Trophoblast cell (in vitro differentiated cells and primary cell): Measurements from ENCODE around the gene OR4F17.
"Not testable (repeated sequence)": the region's sequence is repeated elsewhere in the genome, so short reads cannot be mapped to it uniquely, and the experiment has no call there.

ENCODE experiments used
- DNase-seq, 2 donors: peaks; one replicate each; pipeline ENCODE4 v3.0.0-alpha.2; 2016
- H2AFZ ChIP-seq: 2 replicates; pipeline ENCODE4 v1.6.1; 2013; ENCODE audit warnings: low read length, moderate library complexity, mild to moderate bottlenecking; ENCODE audit not compliant: insufficient read depth, poor library complexity
- H2AK5ac ChIP-seq: 2 replicates; pipeline ENCODE4 v1.6.1; 2013; ENCODE audit warnings: mild to moderate bottlenecking, low read length
- H2BK120ac ChIP-seq: 2 replicates; pipeline ENCODE4 v1.6.1; 2013; ENCODE audit warnings: low read length, mild to moderate bottlenecking, moderate library complexity; ENCODE audit not compliant: insufficient read depth, poor library complexity
- H2BK12ac ChIP-seq: 2 replicates; pipeline ENCODE4 v1.6.1; 2013; ENCODE audit warnings: mild to moderate bottlenecking, low read length, moderate library complexity
- H2BK5ac ChIP-seq: 2 replicates; pipeline ENCODE4 v1.6.1; 2013; ENCODE audit warnings: low read length, low read depth, moderate library complexity, mild to moderate bottlenecking; ENCODE audit not compliant: poor library complexity
- H3K14ac ChIP-seq: 2 replicates; pipeline ENCODE4 v1.6.1; 2013; ENCODE audit warnings: mild to moderate bottlenecking, low read length
- H3K18ac ChIP-seq: 2 replicates; pipeline ENCODE4 v1.6.1; 2013; ENCODE audit warnings: mild to moderate bottlenecking, low read length
- H3K23ac ChIP-seq: 2 replicates; pipeline ENCODE4 v1.6.1; 2013; ENCODE audit warnings: low read length
- H3K27ac ChIP-seq: 2 replicates; pipeline ENCODE4 v1.5.1; 2013; ENCODE audit warnings: low read depth, mild to moderate bottlenecking, inconsistent platforms, low read length, moderate library complexity
- H3K27me3 ChIP-seq: 2 replicates; pipeline ENCODE4 v1.6.1; 2013; ENCODE audit warnings: inconsistent platforms, mild to moderate bottlenecking, low read length, moderate library complexity; ENCODE audit not compliant: insufficient read depth
- H3K36me3 ChIP-seq, 2 experiments: 1 replicate in 1 of 2; 2 replicates in 1 of 2; pipeline ENCODE4 v1.6.1; 2013; ENCODE audit warnings: low read length in 2 of 2, mild to moderate bottlenecking in 2 of 2, moderate library complexity in 1 of 2; ENCODE audit not compliant: insufficient read depth in 2 of 2, control insufficient read depth in 1 of 2
- H3K4ac ChIP-seq: 2 replicates; pipeline ENCODE4 v1.6.1; 2013; ENCODE audit warnings: low read depth, mild to moderate bottlenecking, low read length, moderate library complexity
- H3K4me1 ChIP-seq, 2 experiments: 1 replicate in 1 of 2; 2 replicates in 1 of 2; pipeline ENCODE4 v1.6.1; 2013; ENCODE audit warnings: low read length in 2 of 2, mild to moderate bottlenecking in 2 of 2, moderate library complexity in 1 of 2; ENCODE audit not compliant: insufficient read depth in 2 of 2, control insufficient read depth in 1 of 2
- H3K4me2 ChIP-seq: 2 replicates; pipeline ENCODE4 v1.6.1; 2013; ENCODE audit warnings: inconsistent platforms, mild to moderate bottlenecking, low read length, moderate library complexity
- H3K4me3 ChIP-seq: 2 replicates; pipeline ENCODE4 v1.5.1; 2013; ENCODE audit warnings: mild to moderate bottlenecking, low read depth, low read length, inconsistent platforms
- H3K79me1 ChIP-seq: one replicate; pipeline ENCODE4 v1.6.1; 2013; ENCODE audit warnings: low read length
- H3K79me2 ChIP-seq: 2 replicates; pipeline ENCODE4 v1.6.1; 2013; ENCODE audit warnings: low read length, mild to moderate bottlenecking; ENCODE audit not compliant: control insufficient read depth, insufficient read depth, poor library complexity
- H3K9ac ChIP-seq: 2 replicates; pipeline ENCODE4 v1.6.1; 2013; ENCODE audit warnings: mild to moderate bottlenecking, low read length
- H3K9me3 ChIP-seq: 2 replicates; pipeline ENCODE4 v1.6.1; 2013; ENCODE audit warnings: low read depth, mild to moderate bottlenecking, control low read depth, inconsistent platforms, low read length; ENCODE audit not compliant: insufficient read depth
- H4K12ac ChIP-seq: 2 replicates; pipeline ENCODE4 v1.6.1; 2013; ENCODE audit warnings: low read depth, mild to moderate bottlenecking, low read length, moderate library complexity
- H4K8ac ChIP-seq: 2 replicates; pipeline ENCODE4 v1.6.1; 2013; ENCODE audit warnings: low read depth, mild to moderate bottlenecking, low read length, moderate library complexity
- H4K91ac ChIP-seq: one replicate; pipeline ENCODE4 v1.6.1; 2013; ENCODE audit warnings: low read depth, mild to moderate bottlenecking, low read length, moderate library complexity
- WGBS: extraction: QIAGEN DNeasy Blood & Tissue Kit; methylation state at CpG from one replicate; pipeline ENCODE4 v1.1.7; 2013; ENCODE audit warnings: missing lambda C conversion rate; ENCODE audit not compliant: insufficient read length, insufficient coverage; ENCODE audit errors: extremely low coverage; 5-methylcytosine and 5-hydroxymethylcytosine counted together

OR4F17 gene

GRCh38 chr19:94794-95193, 12.1 kb upstream of the OR4F17 start:
- not testable (repeated sequence) for DNase-seq, H4K12ac ChIP-seq, H2AFZ ChIP-seq

DNA sequence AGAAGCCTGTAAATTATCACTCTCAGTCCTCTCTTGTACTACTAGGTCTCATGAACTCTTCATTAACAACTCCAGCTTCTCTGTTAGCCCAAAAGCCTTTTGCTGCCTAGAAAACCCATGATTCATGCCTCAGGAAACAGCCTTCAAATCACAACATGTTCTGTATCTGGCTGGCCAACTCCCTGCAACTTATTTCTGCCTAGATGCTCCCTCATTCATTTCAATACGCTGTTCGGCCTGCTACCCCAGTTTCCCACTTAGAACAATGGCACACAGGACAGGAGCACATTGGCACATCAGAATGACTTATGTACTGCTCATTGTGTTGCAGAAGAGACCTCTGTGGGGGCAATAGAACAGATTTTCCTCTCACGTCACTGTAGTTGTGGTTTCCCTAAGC, 9.3 kb upstream of the OR4F17 start:
- not testable (repeated sequence) for H2BK120ac ChIP-seq, H3K27ac ChIP-seq, H3K23ac ChIP-seq, H3K4ac ChIP-seq, H3K36me3 ChIP-seq, H4K12ac ChIP-seq, H2AK5ac ChIP-seq, DNase-seq, H3K79me2 ChIP-seq, H3K9me3 ChIP-seq, H4K91ac ChIP-seq, H3K4me1 ChIP-seq, H3K14ac ChIP-seq, H4K8ac ChIP-seq, H3K4me2 ChIP-seq, H2BK12ac ChIP-seq, H3K18ac ChIP-seq, H3K9ac ChIP-seq, H3K4me3 ChIP-seq, H3K79me1 ChIP-seq, H2AFZ ChIP-seq, H3K27me3 ChIP-seq, H2BK5ac ChIP-seq
- no CpG with 5 or more reads among the region's 3 CpGs for WGBS

More at GRCh38 chr19:94794-95193, 12.1 kb upstream of the OR4F17 start:
- not testable (repeated sequence) for H3K79me2 ChIP-seq, H3K23ac ChIP-seq, H3K27me3 ChIP-seq, H3K4me2 ChIP-seq, H3K18ac ChIP-seq, H4K8ac ChIP-seq, H2BK5ac ChIP-seq, H4K91ac ChIP-seq, H3K14ac ChIP-seq, H3K79me1 ChIP-seq, H3K9ac ChIP-seq, H3K4me1 ChIP-seq, H2BK12ac ChIP-seq, H3K4me3 ChIP-seq, H3K27ac ChIP-seq, H3K9me3 ChIP-seq, H3K36me3 ChIP-seq, H3K4ac ChIP-seq, H2AK5ac ChIP-seq, H2BK120ac ChIP-seq
- WGBS: no CpG with 5 or more reads among the region's 1 CpG

DNA sequence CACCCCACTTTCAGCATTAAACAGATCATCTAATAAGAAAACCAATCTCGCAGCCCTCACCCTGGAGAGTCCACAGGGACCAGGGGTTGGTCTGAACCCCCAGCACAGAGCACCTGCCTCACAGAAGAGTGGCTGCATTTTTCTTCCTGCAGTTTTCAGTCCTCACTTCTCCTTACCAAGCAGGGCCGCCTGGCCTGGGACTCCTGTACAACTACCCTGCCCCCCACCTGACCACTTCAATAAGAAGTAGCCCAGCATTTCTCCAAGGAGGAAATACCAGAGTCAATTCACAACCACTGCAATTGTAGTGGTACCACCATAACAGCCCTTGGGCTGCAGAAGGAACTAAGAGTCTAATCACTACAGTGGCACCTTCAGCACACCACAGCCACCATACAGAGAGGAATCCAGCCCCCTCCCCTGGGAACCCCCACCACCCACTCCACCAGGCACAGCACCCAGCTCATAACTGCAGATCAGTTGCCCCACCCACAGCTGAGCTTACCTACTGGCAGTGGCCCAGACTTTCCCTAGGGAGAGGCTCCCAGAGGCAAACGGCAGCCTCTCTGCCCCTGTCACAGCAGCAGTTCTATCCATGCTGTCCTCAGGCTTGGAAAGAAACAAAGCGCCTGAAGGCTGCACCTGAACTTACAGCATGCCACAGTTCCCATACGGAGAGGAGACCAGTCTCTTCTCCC, 13.7 kb downstream of the OR4F17 start:
- not testable (repeated sequence) for H3K9ac ChIP-seq, H3K23ac ChIP-seq, H4K8ac ChIP-seq, H2BK120ac ChIP-seq, H3K14ac ChIP-seq, H3K79me1 ChIP-seq, H3K27ac ChIP-seq, H3K36me3 ChIP-seq, H3K79me2 ChIP-seq, H2AK5ac ChIP-seq, H3K4me3 ChIP-seq, H2BK5ac ChIP-seq, H3K27me3 ChIP-seq, H4K91ac ChIP-seq, H4K12ac ChIP-seq, H3K4me1 ChIP-seq, H3K4me2 ChIP-seq, H2BK12ac ChIP-seq, H3K9me3 ChIP-seq, H3K4ac ChIP-seq, H2AFZ ChIP-seq, DNase-seq, H3K18ac ChIP-seq
- no CpG with 5 or more reads among the region's 5 CpGs for WGBS
